Stimulated activated CD4-positive, alpha-beta T cell treated with anti-CD3 and anti-CD28 coated beads, Interleukin-1b, Interleukin-23, amount 100 ng/mL, for 1 hour (primary cell): ENCODE results near the gene PLCL2.
"Not testable (repeated sequence)": the region's sequence is repeated elsewhere in the genome, so short reads cannot be mapped to it uniquely, and the experiment has no call there.

ENCODE experiments used
- DNase-seq, 2 donors: peaks; one replicate each; pipeline ENCODE4 v3.0.0-alpha.2; 2020; ENCODE audit warnings: low read depth in 2 of 2

The PLCL2 gene

GRCh38 chr3:17119201-17120072, 234.7 kb downstream of the PLCL2 start:
- DNase-seq = no peak

GRCh38 chr3:17120115-17120514, 235.4 kb downstream of the PLCL2 start:
- no peak for DNase-seq

- no peak for DNase-seq
Observed at GRCh38 chr3:17121336-17121735, 236.6 kb downstream of the PLCL2 start.

GRCh38 chr3:17122758-17123157, 238.0 kb downstream of the PLCL2 start:
- DNase-seq = no peak

GRCh38 chr3:17125738-17126442, 241.1 kb downstream of the PLCL2 start:
- no peak for DNase-seq

- DNase-seq = not testable (repeated sequence)
Observed at GRCh38 chr3:17128671-17129070, 243.9 kb downstream of the PLCL2 start.

GRCh38 chr3:17129556-17129955, 244.8 kb downstream of the PLCL2 start:
- no peak for DNase-seq

GRCh38 chr3:17130956-17131355, 246.2 kb downstream of the PLCL2 start:
- no peak for DNase-seq

- no peak for DNase-seq
Observed at GRCh38 chr3:17132286-17133115, 247.7 kb downstream of the PLCL2 start.

GRCh38 chr3:17133632-17134545, 249.1 kb downstream of the PLCL2 start:
- no peak for DNase-seq

GRCh38 chr3:17135696-17136095, 250.9 kb downstream of the PLCL2 start:
- no peak for DNase-seq

- no peak for DNase-seq
Observed at GRCh38 chr3:17136136-17136721, 251.5 kb downstream of the PLCL2 start.

- no peak for DNase-seq
Observed at GRCh38 chr3:17137321-17137826, 252.6 kb downstream of the PLCL2 start.

- DNase-seq = no peak
Observed at GRCh38 chr3:17138246-17139039, 253.7 kb downstream of the PLCL2 start.
